ENCODE measurements around the gene SLC15A5.

The SLC15A5 gene, protein sequence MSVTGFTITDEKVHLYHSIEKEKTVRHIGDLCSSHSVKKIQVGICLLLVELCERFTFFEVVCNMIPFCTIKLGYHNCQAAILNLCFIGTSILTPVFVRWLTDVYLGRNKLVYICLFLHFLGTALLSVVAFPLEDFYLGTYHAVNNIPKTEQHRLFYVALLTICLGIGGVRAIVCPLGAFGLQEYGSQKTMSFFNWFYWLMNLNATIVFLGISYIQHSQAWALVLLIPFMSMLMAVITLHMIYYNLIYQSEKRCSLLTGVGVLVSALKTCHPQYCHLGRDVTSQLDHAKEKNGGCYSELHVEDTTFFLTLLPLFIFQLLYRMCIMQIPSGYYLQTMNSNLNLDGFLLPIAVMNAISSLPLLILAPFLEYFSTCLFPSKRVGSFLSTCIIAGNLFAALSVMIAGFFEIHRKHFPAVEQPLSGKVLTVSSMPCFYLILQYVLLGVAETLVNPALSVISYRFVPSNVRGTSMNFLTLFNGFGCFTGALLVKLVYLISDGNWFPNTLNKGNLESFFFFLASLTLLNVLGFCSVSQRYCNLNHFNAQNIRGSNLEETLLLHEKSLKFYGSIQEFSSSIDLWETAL

GRCh38 chr12:16277585-16277984 is at the start of gene SLC15A5:
Gene SLC15A5 (minus strand): TSS chr12:16277685. CDS start chr12:16277685, 0 bp downstream.
- no peak for DNase-seq

DNA sequence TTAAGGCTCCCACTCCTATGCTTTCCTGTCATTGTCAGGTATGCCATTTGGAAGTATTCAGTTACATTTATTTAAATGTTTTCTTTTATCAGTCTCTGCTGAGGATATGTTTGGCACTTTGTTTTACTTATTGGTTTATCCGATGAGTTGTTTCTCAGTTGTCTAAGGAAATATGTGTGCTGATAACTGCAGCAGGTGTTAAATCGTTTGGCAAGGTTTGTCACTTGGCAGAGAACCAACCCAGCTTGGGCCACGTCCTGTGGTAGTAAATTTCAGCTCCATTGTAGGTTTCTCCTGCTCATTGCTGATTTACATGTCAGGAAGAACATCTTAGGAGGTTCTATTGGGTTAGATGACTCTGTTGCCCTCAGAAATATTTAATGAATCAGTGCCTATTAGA is 47.9 kb upstream of the SLC15A5 start:
- DNase-seq = no peak

DNA sequence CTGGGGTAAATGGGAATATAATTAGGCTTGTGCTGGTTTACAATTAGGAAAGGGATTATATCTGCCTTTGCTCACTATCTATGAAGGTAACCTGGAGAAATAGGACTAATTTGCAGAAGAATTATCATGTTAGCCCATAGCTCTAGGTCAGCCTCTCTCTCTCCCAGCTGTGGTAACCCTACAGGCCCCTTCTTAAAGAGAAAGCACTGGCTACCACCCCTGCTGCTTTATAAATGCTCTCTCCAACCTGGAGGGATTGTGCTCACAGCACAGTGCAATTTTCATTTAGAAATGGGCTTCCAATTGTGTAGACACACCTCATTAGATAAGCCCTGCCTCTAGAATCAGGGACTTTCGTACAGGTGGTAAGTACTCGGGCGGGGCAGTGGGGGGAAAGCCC is 47.3 kb upstream of the SLC15A5 start:
- DNase-seq = no peak

DNA sequence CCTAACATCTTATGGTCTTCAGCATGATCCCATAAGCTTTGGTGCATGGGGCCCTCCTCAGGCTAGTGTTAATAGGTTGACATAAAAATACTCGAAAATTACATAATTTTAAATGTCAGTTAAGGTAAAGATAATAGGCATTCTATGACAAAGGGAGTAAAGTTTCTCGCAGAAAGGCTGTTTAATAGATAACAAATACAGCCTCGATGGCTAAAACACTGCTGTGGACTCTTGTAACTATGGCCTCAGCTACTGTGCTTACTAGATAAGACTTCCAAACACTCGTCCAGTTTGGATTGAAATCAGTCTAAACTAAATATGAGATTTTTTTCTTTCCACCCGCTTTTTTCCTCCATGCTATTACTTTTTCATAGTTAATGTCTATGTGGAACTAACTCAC is 46.8 kb upstream of the SLC15A5 start:
- DNase-seq = peak; percentile 47

DNA sequence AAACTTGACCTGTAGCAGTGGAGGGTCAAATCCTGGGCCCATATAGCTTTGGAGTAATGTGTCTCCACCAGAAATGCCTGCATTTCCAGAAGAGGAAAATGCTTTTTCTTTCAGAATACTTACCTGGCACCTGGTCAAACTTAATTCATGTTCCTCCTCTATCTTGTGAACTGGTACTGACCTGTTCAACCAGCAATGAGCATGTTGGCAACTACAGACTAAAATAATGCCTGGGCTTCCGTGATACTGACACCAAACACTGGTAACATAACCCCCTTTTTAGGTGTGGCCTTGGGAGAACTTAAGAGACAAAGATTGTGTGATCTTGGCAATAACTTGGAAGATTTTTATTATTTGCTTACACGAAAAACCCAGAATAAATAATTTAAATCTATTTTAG is 46.2 kb upstream of the SLC15A5 start:
- DNase-seq = no peak

- no peak for DNase-seq
These were observed 45.5 kb upstream of the SLC15A5 start for GRCh38 chr12:16323010-16323409.

GRCh38 chr12:16310934-16311333 is 33.4 kb upstream of the SLC15A5 start:
- DNase-seq = no peak

DNA sequence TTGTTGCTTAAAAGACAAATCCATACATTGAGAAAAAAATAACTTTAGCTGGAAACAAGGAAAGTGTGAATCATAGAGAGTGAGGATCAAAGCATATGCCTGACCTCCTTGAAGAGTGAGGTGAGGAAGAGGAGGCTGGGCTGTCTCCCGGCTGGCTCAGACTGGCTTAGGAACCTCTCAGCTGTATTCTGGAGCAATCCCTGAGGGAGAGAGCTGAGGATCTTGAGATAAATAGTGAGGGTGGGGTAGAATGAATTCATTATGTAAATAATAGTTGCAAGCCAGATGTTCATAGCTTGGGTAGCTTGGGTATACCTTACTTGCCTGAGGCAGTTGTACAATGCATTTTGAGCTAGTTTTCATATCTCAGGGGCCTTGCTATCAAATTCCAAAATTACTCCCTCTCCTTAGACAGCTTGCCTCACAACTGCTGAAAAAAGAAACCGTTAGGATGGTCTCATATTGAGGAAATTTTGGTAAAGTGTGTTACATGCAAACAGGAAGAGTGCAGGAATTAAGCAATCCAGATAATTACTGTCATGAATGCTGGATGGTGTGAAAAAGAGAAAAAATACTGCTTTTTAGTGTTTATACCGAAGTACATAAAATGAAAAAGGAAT is 30.5 kb upstream of the SLC15A5 start:
- DNase-seq = no peak

- DNase-seq = no peak
These were observed 26.5 kb upstream of the SLC15A5 start for GRCh38 chr12:16303939-16304338.

DNA sequence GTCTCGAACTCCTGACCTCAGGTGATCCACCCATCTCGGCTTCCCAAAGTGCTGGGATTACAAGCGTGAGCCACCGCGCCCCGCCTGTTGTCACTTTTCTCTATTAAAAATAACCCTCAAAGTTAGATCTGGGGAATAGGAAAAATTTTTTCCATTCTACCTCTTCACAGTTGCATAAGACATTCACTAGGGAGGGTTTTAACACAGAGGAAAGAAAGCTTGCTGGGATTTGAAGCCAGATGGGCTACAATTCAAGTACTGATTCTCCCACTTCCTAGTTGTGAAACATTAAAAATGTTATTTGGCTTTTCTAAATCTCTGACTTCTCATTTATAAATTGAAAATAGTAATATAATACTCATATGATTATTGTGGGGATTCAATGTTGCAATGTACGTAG is 23.3 kb upstream of the SLC15A5 start:
- no peak for DNase-seq

DNA sequence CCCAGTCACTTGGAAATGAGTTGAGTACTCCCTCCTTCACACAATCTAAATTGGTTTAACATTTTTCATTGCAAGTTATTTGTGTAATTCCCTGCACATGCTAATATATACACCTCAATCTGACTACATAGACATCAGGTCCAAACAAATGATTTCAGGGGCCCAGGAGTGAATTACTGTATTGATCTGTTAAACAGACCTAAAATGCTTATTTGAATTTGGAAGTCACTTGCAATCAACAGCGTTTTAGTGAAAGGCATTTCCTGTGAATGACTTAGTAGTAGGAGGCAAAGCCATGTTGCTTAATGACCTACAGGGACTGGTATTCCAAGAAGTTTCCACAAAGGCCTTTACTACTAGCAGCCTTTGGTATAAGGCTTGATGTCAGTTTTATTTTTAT is 22.6 kb upstream of the SLC15A5 start:
- no peak for DNase-seq

- DNase-seq = no peak
These were observed 21.9 kb upstream of the SLC15A5 start for GRCh38 chr12:16299403-16299802.

GRCh38 chr12:16297521-16297920 is 20.0 kb upstream of the SLC15A5 start:
- no peak for DNase-seq

GRCh38 chr12:16294376-16294956 is 17.0 kb upstream of the SLC15A5 start:
- no peak for DNase-seq

- no peak for DNase-seq
These were observed 13.5 kb upstream of the SLC15A5 start for GRCh38 chr12:16291032-16291431.

DNA sequence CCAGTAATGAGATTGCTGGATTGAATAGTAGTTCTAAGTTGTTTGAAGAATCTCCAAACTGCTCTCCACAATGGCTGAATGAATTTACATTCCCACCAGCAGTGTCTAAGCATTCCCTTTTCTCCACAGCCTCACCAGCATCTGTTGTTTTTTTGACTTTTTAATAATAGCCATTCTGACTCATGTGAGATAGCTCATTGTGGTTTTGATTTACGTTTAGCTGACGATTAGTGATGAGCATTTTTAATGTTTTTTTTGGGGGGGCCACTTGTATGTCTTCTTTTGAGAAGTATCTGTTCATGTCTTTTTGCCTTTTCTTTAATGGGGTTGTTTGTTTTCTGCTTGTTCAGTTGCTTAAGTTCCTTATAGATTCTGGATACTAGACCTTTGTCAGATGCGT is 8.1 kb upstream of the SLC15A5 start:
- DNase-seq = no peak

DNA sequence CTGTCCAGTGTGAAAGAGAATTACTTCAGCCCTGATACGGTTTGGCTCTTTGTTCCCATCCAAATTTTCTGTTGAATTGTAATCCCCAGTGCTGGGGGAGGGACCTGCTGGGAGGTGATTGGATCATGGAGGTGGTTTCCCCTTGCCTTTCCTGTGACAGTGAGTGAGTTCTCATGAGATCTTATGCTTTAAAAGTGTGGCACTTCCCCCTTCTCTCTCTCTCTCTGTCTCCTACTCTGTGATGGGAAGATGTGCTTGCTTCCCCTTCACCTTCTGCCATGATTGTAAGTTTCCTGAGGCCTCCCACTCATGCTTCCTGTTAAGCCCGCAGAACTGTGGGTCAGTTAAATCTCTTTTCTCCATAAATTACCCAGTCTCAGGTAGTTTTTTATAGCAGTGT is 5.5 kb upstream of the SLC15A5 start:
- no peak for DNase-seq

GRCh38 chr12:16282081-16282480 is 4.6 kb upstream of the SLC15A5 start:
- DNase-seq = no peak

DNA sequence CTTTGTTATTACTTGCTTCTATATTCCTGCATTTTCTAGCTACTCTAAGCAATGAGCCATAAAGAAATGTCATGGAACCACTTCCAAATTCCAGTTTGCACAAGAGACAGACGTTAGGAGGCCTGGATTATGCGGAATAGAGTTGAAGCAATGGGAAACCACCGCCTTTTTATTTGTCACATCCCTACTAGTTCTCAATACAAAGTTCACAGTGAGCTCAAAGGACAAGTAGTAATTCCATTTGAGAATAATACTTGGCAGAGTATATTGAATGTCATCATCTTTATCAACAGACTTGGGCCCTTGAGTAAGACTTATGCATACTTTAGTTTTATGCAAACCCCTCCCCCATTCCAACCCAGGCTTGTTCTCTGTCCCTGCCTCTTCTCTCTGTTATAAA is 3.7 kb upstream of the SLC15A5 start:
- DNase-seq = no peak

- DNase-seq = no peak
These were observed 5.3 kb downstream of the SLC15A5 start for GRCh38 chr12:16272222-16272621.

DNA sequence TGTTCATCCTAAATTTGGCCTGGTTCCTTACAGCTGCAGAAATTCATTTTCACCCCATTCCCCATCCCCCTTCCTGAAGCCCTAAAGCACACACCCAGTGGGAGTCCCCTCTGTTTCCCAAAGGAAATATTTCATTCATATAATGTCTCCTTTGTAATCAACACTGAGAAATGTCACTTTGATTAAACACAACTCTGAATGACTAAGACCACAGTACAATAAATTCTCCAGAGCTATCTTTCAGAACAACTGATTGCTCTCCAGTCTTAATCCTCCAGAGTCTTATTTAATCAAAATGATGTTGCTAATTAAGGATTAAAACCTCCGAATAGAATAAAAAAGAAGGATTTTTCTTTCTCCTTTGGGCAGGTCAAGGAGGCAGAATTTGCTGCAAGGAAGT is 6.4 kb downstream of the SLC15A5 start:
- no peak for DNase-seq

GRCh38 chr12:16269946-16270345 is 7.5 kb downstream of the SLC15A5 start:
- no peak for DNase-seq

- DNase-seq = no peak
These were observed 11.4 kb downstream of the SLC15A5 start for GRCh38 chr12:16266085-16266484.

DNA sequence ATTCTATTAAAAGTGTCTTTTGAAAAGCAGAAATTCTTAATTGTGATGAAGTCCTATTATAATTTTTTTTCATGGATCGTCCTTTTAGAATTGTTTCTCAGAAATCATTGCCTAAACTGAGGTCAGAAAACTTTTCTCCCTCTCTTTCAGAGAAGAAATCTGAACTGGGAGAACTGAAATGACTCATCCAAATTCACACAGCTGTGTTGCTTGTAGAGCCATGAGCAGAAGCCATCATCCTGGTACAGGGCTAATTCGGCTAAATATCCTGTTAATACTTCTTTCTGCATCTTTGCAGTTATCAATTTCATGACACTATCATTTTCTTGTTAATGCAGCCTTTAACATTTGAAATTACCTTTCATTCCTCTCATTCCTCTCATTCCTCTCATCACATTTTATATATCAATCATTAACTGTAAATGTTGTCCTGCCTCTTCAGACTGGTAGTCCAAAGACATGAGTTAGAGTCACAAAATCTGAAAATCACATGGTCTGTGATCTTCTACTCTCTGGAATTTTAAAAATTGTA is 15.5 kb downstream of the SLC15A5 start:
- DNase-seq = no peak
